Measurements from ENCODE around the gene HEG1.

The HEG1 gene

DNA sequence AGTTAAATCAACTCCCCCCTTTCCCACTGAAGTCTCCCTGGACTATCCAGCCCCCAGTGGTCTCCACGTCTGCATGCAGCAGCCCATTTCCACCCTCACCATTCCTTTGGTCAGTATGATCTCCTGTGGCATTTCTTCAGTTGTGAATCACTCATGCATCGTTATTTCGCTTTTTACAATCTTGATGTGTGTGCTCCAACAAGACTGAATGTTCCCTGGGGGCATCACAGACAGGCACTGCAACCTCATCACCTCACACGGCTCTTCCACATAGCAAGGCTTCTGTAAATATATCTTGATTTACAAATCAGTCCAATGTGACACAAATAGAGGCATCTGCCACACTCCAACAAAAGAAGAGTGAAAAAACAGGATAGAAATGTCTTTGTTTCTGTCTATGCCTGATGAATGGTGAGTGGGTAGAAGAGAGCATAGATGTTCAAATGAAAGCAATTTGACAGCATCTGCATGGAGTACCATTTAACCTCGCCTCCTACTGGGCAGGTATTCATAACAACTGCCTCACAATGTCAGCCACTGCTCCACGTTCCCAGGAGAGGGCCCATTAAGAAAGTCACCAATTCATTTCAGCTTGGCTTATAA lies 5.2 kb downstream of the HEG1 start:
- DNase-seq, result no peak

DNA sequence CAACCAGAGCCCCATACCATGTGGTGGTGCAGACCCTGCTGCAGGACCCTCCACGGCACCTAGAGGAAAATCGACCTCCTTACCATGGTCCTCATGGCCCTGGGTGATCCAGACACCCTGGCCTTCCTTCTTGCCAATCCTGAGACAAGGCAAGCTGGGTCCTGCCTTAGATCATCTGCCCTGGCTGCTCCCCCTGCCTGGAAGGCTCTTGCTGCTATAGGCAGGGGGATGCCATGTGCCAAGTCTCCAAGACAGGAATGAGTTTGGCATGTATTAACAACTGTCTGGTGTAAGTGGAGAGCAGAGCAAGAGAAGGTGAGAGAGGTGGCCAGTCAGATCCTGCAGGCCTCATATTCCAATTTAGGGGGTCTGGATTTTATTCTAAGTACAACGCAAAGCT lies 7.5 kb downstream of the HEG1 start:
- no peak for DNase-seq
- no peak for ATAC-seq

More for the DNA sequence above, 5.2 kb downstream of the HEG1 start:
- no peak for ATAC-seq

DNA sequence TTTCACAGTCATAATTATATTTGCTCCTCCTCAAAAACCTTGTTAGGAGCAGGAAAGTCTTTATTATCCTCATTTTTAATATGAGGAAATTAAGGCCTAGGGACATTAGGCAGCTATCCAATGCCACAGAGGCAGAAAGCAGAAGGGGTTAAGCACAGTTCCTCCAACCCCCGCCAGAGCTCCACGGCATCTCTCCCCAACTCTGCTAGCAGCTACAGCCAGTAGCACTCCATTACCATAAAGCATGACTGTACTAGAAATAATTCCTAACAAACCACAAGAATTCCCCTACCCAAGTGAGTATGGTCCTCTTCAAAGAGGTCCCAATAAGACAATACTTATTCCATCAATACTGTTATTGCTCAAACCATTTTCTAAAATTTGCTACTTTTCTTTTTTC lies 9.8 kb downstream of the HEG1 start:
- no peak for DNase-seq
- no peak for ATAC-seq

DNA sequence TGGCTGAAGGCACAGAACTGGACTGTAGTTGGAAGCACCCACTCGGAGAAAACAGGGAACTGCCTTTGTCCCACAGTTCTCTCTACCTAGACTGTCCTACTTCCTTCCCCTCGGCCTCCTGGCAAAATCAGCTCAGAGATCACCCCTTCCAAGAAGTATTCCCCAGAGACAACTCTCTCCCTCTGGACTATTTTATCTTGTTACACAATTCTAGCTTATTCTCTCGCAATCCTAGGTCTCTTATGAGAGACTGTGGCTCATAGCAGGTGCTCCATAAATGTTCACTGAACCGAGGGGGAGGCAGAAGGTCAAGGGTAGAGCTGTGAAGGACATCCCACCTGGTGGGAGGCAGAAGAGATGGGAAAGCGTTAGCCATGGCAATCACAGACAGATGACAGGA lies 10.6 kb downstream of the HEG1 start:
- DNase-seq (no peak), ATAC-seq (no peak)

DNA sequence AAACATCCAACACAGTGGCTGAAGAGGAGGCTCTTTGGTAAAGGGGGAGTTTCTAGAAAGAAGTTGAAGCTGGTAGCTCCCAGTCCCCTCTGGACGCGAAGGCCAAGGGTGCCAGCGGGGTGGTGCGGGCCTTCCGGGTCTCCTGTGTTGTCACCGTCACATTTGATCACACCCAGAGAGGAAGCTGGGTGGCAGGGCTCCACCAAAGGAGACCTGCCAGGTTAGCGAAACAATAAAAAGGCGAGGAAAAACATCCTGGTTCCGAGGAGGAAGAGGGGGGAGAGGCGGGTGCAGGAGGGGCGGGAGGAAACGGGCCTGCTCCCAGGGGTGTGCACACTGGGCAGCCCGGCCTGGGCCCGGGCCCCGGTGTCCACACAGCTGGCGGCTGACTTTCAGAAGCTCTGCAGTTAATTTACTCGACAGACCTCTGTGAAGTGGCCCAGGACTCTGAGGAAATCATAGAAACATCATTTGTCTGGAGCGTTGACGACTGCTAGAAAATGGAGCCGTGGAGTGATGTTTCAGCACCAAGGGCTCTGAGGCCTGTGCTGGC lies 12.1 kb downstream of the HEG1 start:
- DNase-seq (no peak), ATAC-seq (no peak)

DNA sequence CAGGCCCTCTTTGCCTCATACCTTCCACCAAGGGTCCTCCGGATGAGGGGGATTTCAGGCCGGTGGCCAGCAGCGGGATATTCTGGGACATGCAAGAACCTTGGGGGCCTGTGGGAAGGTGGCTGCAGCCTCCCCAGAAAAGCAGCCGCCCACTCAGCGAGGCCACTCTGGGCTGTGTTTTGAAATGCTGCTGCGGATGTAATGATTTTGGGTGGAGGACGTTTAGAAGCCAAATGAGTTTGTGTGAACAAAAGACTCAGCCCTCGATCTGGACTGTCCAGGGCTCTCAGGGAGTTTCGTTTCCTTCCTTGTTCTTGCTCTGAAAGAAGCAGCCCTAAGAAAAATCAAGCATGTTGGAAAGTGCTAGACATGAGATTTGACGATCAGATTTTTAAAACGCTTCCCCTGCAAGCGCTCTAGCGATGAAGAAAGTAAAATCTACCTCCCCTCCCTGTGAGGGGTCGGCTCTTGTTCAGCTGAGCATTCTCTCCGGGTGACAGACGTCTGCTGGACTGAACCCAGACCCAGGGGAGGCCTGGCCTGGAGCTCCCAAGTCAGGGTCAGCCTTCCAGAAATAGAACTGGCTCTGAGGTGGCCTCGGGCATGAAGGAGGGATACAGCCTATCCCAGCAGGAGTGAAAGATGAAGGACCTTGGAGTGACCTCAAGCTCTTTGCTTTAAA lies 12.9 kb downstream of the HEG1 start:
- ATAC-seq (no peak), DNase-seq (no peak)

DNA sequence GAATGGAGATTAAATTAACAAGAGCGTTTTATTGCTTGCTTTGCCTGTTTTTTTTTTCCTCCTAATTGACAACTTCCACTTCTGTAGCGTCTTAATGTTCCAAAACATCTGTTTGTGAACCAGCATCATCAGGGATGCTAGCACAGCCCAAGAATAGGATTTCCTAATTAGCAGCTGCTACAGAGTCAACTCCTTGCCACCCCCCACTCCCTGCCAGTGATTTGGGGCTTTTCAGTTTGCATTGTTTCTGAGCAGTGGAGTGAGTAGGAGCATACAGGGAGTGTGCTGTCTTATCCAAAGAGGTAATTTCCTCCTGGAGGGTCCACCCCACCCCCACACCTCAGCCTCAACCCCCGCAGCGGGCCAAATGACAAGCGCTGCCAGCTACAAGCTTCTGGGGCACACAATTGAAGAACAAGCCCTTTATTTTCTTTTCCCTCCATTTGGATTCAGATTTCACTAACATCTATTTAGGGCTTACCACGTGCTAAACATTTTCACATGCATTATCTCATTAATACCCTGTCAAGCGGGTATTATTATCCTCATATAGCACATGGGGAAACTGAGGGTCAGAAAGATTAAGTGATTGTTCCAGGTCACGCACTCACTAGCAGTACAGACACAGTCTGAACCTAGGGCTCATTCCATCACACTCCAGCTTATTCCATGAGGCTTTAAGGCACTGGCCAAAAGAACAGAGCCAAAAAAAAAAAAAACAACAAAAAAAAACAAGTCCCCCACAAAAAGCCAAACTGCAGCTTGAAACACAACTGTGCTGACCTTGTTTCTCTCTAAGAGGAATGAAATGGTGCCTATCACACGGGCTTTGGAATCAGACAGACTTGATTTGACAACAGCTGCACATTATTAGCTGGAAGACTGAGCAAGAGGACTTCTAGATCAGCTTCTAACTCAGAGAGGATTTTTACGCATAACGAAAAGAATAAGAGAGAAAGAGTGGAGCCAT lies 16.4 kb downstream of the HEG1 start:
- ATAC-seq, result no peak

DNA sequence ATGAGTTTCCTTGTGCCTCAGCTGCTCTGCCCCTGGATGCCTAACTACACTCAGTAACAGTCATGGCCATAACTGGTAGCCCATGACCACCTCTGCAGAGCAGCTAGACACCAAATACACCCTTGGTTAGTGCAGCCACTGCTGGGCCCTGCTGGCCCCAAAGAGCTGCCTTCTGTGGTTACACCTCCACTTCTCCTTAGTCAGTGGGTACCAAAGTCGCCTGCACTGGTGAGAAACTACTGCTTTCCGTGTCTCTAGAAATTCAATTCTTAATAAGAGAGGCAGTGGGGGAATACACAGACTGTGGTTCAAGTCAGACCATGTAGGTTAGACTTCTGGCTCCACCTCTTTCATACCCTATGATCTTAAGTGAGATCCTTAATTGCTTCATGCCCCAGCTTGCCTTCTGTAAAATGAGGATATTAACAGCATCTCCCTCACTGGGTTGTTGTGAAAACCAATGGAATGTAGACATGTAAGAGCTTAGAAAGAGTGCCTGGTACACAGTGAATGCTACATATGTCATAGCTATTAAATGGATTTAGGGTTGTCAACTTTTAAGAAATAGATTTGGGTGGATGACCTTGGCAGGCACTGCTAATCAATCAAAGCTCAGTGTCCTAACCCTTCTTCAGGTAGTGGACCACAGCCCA lies 18.2 kb downstream of the HEG1 start:
- ATAC-seq, result peak; percentile 29
- DNase-seq, result no peak

More for the DNA sequence above, 16.4 kb downstream of the HEG1 start:
- DNase-seq, result no peak

DNA sequence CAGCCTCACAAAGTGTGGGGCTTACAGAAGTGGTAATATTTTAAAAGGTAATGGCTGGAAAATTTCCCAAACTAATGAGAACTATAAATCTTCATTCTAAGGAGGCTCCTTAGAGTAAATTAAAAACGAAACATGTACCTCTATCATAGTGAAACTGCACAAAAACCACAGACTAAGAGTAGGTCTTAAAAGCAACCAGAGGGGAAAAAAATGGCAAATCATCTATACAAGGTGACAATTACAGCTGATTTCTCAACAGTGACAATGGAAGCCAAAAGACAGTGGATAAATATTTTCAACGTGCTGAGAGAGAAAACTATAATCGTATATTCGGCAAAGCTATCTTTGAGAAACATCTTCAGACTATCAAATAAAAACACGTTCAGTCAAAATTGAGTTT lies 20.6 kb downstream of the HEG1 start:
- DNase-seq, result no peak
- peak; percentile 84 for ATAC-seq

DNA sequence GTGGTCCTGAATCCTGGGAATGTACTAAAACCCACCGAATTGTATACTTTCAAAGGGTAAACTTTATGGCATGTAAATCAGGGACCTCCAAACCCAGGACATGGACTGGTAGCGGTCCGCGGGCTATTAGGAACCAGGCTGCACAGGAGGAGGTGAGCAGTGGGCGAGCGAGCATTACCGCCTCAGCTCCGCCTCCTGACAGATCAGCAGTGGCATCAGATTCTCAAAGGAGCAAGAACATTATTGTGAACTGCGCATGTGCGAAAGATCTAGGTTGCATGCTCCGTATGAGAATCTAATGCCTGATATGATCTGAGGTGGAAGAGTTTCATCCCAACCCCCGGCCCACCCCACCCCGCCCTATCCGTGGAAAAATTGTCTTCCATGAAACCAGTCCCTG lies 22.2 kb downstream of the HEG1 start:
- DNase-seq (no peak), ATAC-seq (no peak)

DNA sequence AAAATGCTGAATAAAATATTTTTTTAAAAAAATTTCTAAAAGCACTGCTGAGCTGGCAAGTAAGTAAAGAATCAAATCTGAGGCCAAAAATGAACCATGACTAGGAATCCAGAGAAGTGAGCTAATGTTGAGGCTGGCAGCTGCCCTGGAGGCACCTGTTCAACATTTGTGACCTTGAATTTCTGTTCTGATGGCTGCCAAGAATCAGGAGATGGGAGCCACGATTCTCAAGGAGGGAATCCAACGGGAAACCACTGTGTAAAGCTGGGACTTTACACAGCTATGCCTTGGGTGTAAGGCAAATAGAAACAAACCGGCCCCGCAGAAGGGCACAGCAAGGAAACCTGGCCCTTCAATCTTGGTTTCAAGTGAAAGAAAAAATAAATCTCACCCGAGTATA lies 22.7 kb downstream of the HEG1 start:
- no peak for ATAC-seq
- DNase-seq, result no peak

DNA sequence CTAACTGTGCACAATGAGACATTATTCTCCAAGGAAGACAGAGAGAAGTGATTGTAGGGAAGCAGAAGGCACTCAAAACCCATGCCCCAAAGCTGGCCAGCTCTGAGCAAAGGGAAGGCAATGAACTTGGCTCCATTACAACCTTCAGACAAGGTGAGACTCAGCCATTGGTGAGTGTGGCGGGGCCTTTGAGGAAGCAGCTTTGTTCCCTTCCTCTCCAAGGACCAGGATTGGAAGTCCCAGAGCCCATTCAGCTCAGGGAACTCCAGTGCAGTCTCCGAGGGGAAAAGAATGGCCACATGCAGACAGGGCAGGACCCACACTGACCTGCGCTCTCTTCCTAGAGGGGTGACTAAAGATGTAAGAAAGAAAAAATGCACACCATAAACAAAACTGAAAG lies 23.1 kb downstream of the HEG1 start:
- no peak for ATAC-seq
- DNase-seq, result no peak

DNA sequence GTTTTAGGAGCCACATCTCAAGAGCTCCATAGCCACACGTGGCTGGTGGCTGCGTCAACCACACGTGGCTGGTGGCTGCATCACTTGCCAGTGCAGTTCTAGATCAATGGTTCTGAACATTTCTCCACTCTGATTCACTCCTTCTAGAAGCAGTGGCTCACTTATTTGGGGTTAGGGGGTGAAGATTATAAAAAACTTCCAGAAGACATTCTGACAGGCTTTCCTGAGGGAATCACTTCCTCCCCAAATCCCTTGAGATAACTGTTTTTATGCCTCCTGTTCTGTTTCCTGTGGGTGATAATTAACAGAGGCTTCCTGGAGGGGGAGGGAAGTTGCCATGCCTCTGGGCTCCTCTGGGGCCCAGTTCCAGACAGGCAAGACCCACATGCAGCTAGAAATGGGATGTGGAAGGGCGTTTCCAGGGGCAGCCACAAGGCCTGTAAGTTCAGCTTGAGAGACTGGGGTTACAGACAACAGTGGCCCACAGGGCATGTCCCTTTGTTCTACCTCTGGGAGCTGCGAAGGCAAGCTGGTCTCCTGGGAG lies 23.6 kb downstream of the HEG1 start:
- DNase-seq (no peak), ATAC-seq (no peak)

DNA sequence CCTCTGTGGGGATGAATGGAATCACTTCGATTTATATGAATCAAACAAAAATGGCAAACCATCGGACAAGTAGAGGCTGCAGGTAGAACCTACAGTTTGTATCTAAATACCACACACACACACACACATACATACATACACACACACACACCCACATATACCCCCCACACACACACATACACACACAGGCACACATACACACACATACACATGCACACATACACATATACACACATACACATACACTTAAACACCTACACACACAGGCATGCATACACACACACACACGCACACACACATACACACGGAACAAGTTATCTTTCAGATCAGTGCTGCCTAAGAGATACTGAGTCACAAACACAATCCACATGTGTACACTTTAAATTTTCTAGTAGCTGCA lies 24.3 kb downstream of the HEG1 start:
- ATAC-seq (no peak), DNase-seq (no peak)

DNA sequence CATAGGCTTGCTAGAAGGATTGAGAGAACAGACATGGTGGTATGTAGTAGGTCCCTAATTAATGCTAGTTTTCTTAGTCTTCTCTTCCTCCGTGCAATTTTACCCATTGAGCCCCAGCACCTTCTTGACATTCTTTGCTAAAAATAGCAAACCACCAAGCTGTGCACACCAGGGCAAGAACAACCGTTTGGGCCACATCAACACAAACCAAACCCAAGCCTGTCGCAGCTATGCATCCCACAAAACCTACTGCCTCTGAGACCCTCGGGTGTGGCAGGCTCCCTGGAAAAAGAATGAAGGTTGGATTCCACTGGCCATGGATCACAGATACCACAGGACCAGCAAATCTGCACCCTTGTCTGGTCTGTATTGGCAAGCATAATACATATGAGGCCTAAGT lies 27.1 kb downstream of the HEG1 start:
- DNase-seq (no peak), ATAC-seq (no peak)

DNA sequence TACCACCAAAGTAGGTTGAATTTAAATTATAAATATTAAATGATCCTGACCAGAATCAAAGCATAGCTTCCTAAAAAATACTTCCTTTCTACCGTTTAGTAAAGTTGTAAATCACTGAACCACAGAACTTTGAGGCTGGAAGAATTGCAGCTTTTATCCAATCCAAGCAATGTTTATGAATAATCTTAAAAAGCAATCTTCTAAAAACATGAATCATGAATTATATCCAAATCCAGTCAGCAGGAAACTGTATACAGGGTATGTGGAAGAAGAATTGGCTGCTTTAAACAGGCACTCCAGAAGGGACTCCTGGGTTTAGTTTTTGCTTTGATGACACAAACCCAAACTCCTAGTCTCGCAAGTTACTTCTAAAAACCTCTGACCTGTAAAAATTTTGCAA lies 30.2 kb downstream of the HEG1 start:
- ATAC-seq (no peak), DNase-seq (no peak)

DNA sequence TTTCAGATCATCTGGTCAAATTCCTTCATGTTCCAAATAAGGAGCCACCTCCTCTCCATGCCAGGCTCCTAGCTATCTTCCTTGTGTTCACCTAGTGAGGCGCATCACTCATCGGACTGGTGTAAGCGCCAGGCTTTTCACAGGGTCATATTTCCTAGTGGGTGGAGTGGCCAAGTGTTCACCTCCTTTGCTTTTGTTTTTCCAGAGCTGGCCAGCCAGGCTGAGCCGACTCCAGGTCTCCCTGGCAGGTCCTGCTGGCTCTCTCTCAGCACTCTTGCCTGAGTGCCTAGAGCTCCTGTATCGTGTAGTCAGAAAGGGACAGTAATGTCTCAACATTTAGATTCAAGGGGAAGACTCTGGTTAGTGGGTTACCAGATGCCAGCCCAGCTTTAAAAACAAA lies 31.0 kb downstream of the HEG1 start:
- DNase-seq, result no peak
- no peak for ATAC-seq

DNA sequence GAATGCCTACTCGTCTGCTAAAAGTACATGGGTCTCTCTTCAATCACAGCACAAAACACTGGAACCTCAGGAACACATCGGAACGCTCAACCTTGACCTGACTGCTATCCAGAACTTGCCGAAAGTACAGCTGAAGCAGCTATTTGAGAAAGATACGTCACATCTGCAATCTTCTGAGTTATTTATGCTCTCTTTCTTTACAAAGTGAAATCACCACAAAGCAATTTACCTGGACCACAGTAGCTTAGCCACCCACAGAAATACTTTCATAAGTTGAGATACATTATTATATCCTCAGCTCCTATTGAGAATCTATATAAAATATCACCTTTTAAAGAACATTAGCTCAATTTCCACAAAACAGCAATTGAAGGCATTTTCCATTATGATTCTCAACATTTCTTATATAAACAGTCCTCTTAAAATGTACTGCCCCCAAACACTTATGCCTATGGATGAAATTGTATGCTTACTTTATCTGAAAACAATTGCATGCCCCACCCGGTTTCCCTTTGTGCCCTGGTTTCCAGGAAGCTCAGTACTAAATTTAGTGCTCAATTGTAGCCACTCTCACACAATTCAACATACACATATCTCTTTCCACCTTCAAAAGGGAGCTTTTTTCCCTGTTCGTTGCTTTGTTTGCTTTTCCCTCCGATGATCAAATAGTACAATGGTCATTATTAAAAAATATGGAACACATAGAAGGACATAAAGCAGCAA lies 31.8 kb downstream of the HEG1 start:
- DNase-seq, result no peak
- ATAC-seq, result no peak

DNA sequence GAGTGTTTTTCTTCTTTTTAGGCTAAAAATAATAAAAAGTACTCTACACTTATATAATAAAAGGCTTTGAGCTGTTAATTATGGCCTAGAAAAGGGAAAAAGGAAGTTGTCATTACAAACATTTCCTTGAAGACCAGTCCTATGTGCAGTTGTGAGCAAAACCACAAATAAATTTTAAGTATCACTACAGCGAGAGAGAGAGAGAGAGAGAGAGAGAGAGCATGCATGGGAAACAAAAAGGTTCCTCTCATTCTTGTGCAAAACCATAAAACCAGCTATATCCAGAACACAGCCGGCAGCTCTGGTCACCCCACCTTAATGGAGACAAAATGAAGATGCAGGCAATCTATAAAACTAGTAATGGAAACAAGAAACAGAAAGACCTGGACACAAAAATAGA lies 33.6 kb downstream of the HEG1 start:
- DNase-seq (no peak), ATAC-seq (no peak)

DNA sequence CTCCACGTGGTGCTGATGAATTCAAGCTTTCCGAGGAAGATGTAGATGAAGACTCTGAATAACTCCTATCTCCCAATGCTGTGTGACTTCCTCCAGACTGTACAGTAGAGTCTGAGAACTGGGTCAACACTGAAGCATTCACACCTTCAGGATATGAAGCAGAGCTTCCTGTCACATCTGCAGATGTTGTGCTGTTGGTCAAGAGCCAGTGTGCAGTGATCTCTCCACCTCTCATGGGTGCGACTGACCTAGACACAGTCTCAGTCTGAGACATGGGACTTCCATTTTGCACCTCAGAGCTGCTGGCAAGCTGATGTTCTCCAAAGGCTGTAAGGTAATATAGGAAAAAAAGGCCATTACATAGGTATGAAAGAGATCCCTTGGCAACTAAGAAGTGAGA lies 36.5 kb downstream of the HEG1 start:
- DNase-seq, result no peak
- no peak for ATAC-seq

DNA sequence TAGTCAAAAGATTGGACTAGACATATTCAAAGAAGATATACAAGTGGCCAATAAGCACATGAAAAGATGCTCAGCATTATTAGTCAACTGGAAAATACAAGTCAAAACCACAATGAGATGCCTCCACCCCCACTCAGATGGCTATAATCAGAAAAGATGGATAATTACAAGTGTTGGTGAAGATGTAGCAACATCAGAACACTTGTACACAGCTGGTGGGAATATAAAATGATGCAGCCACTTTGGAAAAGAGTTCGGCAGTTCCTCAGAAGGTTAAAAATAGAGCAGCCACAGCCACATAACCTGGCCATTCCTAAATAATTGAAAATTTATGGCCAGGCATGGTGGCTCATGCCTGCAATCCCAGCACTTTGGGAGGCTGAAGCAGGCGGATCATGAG lies 38.4 kb downstream of the HEG1 start:
- ATAC-seq (no peak), DNase-seq (no peak)
